Dermis microvascular lymphatic vessel endothelial cell (primary cell): ENCODE results near the gene NCAPD2. TPM values are rescaled to one million over a fixed set of nuclear protein-coding genes. Genes with fewer than 3 reads are reported as not detected.
"Not testable (repeated sequence)": the region's sequence is repeated elsewhere in the genome, so short reads cannot be mapped to it uniquely, and the experiment has no call there.

ENCODE experiments used
- DNase-seq, 2 donors: peaks; one replicate each; pipeline versions ENCODE4 v3.0.0 to v3.0.0-alpha.2; 2010; ENCODE audit warnings: low read depth in 2 of 2
- total RNA-seq: library from RNA; depleted of rRNA; stranded (reverse); fragments of >200 nt; gene quantifications from 2 replicates; pipeline ENCODE4 v1.2.1, GENCODE V29; 2014

NCAPD2 gene
- total RNA-seq, 1 donor from 2014 or later: 52.6 TPM

DNA sequence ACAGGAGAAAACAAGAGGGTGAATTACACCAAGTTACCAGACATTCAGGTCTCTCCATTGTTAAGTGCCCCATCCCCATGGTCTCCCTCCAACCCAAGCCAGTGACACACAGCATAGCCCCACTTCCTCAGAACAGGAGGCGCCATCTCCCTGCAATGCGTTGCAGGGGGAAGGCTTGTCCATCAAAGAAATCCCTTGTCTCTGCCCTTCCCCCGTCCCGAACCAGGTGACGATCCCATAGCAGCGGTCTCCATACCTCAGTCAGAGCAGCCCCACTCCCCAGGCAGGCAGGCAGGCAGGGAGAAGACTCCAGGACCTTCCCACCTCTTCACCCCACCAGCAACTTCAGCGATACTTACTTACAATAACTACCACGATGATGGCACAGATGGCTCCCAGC, 29.4 kb upstream of the NCAPD2 start:
- DNase-seq: peak in 1 of 2 donors; percentile 37

DNA sequence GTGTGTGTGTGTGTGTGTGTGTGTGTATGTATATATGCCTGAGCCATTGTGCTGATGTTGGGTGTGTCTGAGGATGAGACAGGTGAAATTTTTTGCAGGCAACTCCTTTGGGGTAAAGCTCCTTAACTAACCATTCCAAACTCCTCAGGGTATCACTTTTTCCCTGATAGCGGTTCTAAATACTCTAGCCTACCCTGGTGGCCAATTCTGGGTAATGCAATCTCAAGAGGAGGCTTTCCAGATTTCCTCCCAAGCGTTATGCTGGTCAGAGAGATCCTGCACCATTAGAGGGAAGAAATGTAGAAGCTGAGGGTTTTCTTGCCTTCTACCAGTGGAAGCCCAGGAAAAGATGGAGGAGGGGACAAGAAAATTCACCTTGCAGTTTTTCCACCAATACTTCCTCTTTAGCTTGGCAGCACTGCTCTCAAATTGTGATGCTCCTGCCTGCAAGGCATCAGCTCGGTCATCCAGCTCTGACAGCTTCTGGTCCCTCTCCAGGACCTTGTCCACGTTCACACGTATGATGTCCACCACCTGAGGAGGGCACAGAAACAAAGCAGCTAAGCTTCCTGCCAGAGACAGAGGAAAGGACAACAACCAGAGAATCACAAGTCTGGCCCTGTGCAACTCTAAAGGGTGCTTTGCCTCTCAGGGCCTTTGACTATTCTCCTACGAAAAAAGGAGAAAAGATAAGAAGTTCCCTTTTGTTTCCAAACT, 28.3 kb upstream of the NCAPD2 start:
- peak; percentile 66 to 81 for DNase-seq

DNA sequence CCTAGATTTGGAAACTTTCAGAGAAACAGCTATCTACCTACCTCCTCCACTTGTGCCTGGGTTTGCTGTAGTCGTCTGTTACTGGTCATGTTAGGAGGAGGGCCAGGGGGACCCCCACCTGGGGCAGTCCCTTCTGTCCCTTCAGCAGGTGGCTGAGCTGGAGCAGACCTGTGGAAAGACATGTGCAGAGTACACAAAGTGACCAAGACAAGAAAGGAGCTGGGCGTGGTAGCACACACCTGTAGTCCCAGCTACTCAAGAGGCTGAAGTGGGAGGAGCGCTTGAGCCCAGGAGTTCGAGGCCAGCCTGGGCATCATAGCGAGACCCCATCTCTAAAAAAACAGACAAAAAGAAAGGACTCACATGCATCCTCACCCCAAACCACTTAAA, 27.7 kb upstream of the NCAPD2 start:
- no peak for DNase-seq

DNA sequence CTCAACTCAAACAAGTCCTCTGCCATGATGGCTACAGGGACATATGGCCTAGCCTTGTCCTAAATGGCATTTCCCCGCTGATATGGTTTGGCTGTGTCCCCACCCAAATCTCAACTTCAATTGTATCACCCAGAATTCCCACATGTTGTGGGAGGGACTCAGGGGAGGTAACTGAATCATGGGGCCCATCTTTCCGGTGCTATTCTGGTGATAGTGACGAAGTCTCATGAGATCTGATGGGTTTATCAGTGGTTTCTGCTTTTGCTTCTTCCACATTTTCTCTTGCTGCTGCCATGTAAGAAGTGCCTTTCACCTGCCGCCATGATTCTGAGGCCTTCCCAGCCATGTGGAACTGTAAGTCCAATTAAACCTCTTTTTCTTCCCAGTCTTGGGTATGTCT, 27.2 kb upstream of the NCAPD2 start:
- DNase-seq: not testable (repeated sequence)

DNA sequence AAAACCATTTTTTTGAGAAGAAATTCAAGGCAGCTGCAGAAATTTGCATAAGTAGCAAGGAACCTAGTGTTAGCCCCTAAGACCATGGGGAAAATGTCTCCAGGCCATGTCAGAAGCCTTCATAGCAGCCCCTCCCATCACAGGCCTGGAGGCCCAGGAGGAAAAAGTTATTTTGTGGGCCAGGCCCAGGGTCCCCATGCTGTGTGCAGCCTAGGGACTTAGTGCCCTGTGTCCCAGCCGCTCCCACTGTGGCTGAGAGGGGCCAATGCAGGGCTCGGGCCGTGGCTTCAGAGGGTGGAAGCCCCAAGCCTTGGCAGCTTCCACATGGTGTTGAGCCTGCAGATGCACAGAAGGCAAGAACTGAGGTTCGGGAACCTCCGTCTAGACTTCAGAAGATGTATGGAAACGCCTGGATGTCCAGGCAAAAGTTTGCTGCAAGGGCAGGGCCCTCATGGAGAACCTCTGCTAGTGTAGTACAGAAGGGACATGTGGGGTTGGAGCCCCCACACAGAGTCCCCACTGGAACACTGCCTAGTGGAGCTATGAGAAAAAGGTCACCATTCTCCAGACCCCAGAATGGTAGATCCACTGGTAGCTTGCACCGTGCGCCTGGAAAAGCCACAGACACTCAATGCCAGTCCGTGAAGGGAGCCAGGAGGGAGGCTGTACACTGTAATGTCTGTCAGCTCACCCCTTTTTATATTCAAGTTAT, 26.2 kb upstream of the NCAPD2 start:
- not testable (repeated sequence) for DNase-seq

DNA sequence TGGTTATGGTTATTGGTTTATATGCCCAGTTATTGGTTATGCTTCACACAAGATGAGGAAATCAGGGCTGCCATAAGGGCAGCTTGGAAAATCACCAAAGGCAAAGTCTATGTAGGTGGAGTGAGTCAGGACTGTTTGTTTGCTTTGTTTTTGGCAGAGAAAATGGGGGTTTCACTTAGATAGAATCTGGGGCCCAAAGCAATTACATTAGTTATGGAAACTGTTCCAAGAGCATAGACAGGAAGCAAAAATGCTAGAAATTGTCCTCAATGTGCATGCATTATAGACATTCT, 25.7 kb upstream of the NCAPD2 start:
- DNase-seq: peak in 1 of 2 donors; percentile 24

DNA sequence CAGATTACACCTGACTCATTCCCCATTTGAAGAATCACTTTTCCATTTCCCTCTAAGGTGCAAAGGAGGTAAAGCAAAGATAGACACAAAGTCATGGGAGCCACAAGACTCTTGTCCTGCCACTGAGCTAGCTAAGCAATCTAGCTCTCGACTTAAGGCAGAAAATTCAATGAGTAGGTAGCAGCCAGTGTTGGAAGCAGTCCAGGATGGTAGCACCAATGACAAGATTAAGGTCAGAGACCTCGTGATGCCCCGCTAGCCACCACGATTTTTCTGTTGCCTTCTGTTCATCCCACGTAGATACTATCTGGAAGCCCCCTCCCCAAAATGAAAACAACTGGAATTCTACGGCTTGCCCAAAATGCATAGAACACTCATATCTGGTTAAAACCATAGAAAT, 24.8 kb upstream of the NCAPD2 start:
- no peak for DNase-seq

DNA sequence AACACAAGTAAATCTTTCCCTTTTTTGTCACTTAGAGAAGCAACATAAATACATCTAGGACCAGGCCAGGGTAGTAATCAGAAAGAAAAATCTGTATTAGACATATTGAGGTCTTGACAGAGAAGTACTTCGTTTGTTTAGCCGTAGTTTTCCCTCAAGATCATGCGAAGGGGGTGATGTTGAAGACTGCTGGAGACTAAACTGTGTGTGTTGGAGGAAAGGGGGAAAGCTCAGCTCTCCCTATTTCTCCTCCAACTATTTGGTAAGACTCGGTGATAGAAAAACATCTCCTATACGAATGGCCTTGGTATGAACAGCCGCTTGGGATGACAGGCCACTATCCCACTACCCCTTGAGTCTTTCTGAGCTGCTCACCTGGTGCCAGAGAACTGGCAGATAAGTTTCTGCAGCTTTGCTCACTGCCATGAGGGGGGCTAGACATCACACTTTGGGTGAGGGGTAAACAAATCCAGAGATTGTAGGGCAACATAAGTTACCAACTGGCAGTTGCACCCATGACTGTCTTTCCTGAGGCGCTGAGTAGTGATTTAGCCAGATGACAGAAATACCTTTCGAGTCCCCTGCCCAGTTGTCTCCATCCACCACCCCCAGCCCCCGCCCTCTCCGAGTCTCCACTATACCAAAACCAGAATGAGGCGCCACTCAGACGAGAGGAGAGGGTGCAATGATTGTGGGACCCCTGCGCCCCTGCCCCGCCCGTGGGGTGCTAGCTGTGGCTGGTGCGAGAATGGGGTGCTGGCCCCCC, 24.1 kb upstream of the NCAPD2 start:
- DNase-seq: no peak

DNA sequence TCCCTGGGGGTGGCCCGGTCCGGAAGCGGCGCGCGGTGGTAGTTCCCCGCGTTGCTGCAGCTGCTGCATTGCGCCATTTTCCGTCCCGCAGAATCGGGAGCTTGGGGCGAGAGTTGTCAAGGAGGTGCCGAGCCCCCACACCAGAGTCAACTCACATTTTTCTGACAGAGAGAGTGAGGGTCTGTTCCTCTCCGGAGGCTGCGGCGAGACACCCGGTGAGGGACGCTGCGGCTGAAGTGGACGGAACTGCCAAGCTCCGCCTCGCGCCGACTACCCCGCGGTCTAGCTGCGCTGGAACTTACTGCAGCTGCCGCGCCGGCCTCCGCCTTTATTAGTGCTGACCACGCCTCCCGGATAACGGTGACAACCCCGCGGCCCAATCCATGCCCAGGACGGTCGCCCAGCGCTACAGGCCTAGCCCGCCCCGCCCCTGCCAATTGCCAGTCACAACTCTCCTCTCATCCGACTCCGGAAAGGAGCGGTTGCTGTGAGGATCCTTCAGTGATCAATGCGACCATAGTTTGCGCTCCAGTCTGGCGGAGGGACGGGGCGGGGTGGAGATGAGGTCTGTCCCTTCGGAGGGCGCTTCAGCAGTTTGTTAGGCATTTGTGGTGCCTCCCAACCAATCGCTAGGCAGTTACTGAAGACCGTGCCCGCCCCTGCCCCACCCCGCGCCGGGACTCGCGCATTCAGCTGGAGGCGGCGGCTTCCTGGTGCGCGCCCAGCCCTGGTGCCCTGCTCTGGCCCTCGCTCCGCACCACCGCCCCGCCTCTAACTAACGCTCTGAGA, 23.3 kb upstream of the NCAPD2 start, which contains the start of gene VAMP1:
Gene VAMP1 (minus strand): TSS at position 303 of the 789 bp plus-strand sequence. CDS start 146 bp downstream, at position 157.
- peak; percentile 93 to 98 for DNase-seq

DNA sequence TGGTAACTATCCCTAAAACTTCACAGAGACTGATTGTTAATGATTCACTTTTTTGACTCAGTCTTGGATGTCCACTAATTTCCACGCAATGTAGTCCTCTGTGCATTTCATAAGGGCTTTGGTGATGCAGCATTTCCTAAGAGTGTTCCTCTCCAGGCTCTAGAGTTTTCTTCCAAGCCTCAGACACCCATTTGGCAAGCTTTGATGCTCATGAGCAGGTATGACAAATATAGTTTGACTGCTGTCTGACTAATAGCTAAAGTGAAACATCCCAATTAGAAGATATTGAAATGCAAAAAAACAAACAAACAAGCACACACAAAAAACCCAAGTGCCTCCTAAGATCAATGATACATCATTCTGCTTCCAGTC, 21.9 kb upstream of the NCAPD2 start:
- DNase-seq: no peak

DNA sequence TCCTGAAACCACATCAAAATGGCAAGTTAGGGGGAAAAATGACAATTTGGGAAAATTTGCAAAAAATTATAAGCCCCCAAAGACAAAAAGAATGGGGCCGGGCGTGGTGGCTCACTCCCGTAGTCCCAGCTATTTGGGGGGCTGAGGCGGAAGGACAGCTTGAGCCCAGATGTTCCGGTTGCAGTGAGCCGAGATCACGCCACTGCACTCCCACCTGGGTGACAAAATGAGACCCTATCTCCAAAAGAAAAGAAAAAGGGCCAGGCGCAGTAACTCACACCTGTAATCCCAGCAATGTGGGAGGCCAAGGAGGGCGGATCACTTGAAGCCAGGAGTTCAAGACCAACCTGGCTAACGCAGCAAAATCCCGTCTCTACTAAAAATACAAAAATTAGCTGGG, 21.4 kb upstream of the NCAPD2 start:
- DNase-seq: no peak

DNA sequence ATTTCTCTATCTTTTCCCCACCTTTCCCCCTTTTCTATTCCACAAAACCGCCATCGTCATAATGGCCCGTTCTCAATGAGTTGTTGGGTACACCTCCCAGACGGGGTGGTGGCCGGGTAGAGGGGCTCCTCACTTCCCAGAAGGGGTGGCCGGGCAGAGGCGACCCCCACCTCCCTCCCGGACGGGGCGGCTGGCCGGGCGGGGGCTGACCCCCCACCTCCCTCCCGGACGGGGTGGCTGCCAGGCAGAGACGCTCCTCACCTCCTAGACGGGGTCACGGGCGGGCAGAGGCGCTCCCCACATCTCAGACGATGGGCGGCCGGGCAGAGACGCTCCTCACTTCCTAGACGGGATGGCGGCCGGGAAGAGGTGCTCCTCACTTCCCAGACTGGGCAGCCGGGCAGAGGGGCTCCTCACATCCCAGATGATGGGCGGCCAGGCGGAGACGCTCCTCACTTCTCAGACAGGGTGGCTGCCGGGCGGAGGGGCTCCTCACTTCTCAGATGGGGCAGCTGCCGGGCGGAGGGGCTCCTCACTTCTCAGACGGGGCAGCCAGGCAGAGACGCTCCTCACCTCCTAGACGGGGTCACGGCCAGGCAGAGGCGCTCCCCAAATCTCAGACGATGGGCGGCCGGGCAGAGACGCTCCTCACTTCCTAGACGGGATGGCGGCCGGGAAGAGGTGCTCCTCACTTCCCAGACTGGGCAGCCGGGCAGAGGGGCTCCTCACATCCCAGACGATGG, 18.5 kb upstream of the NCAPD2 start:
- not testable (repeated sequence) for DNase-seq

DNA sequence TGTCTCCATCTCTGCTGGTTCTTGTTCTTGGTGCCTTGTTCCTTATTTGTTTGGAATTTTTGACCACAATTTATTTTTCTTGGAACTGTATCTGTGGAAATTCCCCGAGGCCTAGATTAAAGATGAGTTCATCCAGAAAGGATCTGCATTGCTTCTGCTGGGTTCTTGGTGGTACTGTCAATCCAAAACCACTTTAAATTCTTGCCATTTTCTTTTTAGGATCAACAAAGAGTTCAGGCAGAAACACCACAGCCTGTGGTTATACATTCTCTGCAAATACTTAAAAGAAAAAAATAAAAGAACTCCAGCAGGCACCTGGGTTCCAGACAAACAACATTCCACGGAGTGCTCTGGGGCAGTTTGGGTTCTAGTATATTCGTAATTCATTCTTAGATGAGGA, 17.4 kb upstream of the NCAPD2 start:
- DNase-seq: no peak

DNA sequence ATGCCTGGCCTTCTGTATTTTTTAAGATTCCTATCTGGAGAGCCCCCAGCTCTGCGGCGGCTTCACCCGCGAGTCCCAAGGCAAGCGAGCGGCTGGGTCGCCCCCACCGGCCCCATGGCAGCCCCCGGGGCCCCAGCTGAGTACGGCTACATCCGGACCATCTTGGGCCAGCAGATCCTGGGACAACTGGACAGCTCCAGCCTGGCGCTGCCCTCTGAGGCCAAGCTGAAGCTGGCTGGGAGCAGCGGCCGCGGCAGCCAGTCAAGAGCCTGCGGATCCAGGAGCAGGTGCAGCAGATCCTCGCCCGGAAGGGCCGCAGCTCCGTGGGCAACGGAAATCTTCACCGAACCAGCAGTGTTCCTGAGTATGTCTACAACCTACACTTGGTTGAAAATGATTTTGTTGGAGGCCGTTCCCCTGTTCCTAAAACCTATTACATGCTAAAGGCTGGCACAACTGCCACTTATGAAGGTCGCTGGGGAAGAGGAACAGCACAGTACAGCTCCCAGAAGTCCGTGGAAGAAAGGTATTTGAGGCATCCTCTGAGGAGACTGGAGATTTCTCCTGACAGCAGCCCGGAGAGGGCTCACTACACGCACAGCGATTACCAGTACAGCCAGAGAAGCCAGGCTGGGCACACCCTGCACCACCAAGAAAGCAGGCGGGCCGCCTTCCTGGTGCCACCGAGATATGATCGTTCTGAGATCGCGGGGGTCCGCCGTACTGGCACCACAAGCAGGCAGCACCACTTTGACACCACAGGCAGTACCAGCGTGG, 16.1 kb upstream of the NCAPD2 start:
- not testable (repeated sequence) for DNase-seq

DNA sequence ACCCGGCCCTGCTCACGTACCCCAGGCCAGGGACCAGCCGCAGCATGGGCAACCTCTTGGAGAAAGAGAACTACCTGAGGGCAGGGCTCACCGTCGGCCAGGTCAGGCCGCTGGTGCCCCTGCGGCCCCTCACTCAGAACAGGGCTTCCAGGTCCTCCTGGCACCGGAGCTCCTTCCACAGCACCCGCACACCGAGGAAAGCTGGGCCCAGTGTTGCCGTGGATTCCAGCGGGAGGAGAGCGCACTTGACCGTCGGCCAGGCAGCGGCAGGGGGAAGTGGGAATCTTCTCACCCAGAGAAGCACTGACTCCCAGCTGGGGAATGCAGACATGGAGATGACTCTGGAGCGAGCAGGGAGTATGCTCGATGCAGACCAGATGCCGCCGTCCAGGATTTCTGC, 15.5 kb upstream of the NCAPD2 start:
- DNase-seq: no peak

DNA sequence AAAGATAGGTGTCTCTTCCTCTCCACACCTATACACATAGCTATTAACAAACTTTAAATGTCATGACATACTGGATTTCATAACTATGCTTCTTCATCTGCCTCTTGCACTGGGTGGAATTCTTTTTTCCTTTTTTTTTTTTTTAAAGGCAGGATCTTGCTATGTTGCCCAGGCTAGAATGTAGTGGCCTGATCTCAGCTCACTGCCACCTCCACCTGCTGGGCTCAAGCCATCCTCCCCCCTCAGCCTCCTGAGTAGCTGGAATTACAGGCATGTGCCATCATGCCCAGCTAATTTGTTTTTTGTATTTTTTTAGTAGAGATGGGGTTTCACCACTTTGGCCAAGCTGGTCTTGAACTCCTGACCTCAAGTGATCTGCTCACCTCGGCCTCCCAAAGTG, 5.7 kb upstream of the NCAPD2 start:
- no peak for DNase-seq

DNA sequence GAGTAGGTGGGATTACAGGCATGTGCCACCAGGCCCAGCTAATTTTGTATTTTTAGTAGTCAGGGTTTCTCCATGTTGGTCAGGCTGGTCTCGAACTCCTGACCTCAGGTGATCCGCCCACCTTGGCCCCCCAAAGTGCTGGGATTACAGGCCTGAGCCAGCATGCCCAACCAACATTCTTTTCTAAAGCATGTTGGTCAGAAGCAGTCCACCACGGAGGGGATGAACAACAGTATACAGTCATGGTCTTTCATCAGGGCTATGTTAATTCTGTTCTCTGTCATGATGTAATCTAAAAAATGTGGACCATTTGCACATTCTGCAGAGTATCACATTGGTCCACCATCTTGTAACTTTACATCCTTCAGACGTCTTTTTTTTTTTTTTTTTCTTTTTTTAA, 4.5 kb upstream of the NCAPD2 start:
- no peak for DNase-seq

DNA sequence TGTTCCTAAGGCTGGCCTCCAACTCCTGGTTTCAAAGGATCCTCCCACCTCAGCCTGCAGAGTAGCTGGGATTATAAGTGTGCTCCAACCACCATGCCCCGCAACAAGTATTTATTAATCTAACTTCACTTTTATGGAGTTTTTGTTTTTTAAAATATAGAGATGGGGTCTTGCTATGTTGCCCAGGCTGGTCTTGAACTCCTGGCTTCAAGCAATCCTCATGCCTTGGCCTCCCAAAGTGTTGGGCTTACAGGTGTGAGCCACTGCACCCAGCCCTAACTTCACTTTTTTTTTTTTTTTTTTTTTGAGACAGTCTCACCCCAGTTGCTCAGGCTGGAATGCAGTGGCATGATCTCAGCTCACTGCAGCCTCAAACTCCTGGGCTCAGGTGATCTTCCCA, 3.2 kb upstream of the NCAPD2 start:
- not testable (repeated sequence) for DNase-seq

DNA sequence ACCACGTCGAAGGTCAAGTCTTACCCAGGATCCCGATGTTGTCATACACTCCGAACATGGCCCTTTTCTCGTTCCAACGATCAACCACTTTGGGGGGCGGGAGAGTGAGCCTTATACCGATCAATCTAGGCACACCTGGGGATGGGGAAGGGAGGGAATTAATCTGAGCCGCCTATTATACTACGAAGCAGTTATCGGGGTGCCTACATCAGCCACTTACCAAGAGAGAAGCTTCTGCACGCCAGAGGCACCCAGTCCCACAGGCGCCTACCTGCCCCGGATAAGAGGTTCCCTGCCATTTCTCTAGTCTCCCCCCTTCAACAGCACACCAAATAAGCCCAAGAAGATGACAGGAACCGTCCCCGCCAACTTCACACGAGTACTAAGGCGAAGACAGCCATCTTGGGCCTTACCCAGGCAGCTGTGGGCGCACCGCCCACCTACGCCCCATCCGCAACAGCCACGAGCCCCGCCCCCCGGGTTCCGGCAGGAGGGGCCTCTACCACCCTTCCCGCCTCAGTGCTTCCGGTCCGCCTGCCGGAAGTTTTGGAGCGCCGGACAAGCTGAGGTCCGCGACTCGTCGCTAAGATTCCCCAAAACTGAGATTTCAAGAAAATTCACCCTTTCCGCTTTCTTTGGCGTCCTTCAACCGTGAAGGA, 935 bp upstream of the NCAPD2 start, which contains the start of gene MRPL51:
Gene MRPL51 (minus strand): TSS at position 425 of the 659 bp plus-strand sequence. CDS start 126 bp downstream, at position 299.
- DNase-seq: peak; percentile 81 to 96
